ENCODE data around the gene KCNK7.

DNA sequence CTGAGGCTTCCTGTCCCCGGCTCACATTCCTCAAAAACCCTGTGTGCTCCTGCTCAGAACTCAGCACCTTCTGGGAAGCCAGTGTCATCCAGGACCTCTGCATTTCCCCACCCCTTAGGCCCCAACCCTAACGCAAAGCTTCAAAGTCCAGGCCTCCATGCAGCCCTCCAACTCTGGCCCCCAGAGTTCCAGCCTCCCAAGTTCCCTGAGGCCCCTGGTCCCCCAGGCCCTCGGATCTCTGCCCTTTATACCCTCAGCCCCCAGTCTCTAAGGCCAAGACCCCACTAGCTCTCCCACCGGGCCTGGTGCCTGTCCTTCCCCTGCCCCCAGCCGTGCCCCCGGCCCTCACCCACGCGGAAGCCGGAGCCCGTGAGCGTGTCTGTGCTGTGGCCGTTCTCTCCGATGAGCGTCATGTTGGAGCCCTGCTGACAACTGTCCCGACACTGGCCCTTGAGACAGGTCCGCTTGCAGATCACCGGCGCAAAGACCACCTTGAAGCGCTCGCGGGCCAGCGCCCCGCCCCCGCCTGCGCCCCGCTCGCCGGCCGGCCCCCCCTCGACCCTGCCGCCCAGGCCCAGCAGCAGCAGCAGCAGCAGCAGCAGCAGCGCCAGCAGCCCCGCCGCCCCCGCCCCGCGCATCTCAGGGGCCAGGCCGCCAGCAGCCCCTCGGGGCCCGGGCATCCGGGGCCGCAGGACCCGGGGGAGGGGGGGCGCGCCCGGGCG lies 38.2 kb downstream of the KCNK7 start:
- TF ChIP-seq, protein P1, sequence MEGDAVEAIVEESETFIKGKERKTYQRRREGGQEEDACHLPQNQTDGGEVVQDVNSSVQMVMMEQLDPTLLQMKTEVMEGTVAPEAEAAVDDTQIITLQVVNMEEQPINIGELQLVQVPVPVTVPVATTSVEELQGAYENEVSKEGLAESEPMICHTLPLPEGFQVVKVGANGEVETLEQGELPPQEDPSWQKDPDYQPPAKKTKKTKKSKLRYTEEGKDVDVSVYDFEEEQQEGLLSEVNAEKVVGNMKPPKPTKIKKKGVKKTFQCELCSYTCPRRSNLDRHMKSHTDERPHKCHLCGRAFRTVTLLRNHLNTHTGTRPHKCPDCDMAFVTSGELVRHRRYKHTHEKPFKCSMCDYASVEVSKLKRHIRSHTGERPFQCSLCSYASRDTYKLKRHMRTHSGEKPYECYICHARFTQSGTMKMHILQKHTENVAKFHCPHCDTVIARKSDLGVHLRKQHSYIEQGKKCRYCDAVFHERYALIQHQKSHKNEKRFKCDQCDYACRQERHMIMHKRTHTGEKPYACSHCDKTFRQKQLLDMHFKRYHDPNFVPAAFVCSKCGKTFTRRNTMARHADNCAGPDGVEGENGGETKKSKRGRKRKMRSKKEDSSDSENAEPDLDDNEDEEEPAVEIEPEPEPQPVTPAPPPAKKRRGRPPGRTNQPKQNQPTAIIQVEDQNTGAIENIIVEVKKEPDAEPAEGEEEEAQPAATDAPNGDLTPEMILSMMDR (IDR thresholded peaks at IDR 0.05), result no peak
- TF ChIP-seq POLR2A (IDR thresholded peaks at IDR 0.05), result peak in 1 of 2 donors; percentile 13

All from uterus (tissue), 2 donors.